GM19463 (cell line): ENCODE data around the gene ECE1.
"Not testable (repeated sequence)": the region's sequence is repeated elsewhere in the genome, so short reads cannot be mapped to it uniquely, and the experiment has no call there.

ENCODE experiments used
- ATAC-seq: cut with Tn5 transposase; IDR thresholded peaks from one replicate; pipeline ENCODE4 v1.9.1; 2021; ENCODE audit warnings: mild to moderate bottlenecking, moderate library complexity; ENCODE audit not compliant: unreplicated experiment

ECE1 gene

DNA sequence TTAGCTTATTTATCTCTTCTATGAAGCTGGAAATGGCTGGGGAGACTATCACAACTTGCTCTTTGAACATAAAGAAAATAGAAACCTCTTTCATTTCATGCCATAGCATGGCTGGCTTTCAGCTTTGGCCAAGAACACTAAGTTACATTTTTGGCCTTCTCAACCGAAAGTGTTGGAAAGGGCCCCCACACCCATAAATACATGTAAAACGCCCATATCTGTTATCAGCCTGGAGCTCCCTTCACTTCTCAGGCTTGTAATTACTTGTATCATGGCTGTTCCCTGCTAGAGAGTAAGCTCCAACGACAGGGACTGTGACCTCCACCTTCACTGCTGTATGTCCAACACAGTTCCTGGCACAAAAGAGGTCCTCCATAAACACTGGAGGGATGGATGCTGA lies 100.8 kb downstream of the ECE1 start:
- ATAC-seq = no peak

DNA sequence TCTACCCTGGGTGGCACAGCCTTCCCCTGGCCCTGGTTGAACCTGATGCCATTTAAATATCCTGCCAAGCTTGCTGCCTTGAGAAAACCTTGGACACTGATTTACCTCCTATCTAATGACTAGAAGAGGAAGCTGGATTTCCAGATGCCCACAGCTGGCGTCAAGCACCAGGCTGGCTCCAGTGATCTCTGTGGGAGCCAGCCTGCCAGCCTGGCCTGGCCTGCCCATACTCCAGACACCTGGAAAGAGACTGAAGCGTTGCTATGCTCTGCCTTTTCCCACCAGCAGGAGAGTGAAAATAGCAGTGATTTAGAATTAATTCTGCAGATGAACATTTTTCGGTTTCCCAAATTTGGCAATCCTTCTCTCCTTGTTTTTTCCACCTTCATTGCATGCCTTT lies 102.0 kb downstream of the ECE1 start:
- no peak for ATAC-seq

DNA sequence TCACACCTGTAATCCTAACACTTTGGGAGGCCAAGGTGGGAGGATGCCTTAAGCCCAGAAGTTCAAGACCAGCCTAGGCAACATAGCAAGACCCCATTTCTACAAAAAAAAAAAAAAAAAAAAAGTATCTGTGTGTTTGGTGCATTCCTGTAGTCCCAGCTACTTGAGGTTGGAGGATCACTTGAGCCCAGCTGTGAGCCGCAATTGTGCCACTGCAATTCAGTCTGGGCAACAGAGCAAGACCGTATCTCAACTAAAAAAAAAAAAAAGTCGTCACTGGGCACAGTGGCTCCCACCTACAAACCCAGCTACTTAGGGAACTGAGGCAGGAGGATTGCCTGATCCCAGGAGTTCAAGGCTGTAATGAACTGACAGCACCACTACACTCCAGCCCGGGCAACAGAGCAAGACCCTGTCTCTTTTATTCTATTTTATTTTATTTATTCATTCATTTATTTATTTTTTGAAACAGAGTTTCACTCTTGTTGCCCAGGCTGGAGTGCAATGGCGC lies 105.0 kb downstream of the ECE1 start:
- ATAC-seq = no peak

DNA sequence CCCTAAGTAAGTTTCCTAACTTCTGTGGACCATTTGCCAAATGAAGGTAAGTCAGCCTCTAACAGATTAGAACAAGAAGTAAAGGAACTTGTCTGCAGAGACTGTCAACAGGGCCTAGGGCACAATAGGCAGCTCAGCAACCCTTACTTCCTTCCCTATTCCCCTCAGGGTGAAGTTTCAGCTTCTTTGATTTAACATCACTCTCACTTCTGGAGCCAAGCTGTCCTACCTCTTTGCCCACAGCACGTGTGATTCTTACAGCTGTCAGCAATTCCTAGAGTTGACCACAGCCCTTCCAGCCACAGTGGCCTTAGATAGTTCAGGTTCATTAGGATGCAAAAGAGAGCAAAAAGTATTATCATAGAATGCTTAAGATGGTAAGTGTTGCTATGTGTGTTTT lies 106.0 kb downstream of the ECE1 start:
- no peak for ATAC-seq

DNA sequence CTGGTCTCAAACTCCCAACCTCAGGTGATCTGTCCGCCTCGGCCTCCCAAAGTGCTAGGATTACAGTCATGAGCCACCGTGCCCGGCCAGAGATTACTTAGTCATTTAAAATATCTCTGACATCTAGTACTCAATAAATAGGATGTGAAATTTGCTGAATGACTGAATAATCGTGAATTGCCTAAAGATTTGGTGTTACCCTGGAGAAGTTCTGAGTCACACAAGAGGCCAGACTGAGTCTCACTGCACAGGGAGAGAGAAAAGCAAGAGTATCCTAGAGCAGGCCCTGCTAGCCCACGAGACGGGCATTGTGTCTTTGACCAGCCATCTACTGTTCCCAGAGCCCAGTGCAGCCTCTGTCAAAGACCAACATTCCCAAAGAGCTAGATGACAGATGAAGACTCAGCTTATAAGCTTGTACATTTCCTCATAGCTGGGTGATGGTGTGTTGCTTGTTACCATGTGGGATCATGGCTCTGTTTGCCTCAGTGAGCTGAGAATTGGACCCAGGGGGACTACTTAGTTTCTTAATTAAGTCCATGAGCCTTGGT lies 108.0 kb downstream of the ECE1 start:
- ATAC-seq = no peak

DNA sequence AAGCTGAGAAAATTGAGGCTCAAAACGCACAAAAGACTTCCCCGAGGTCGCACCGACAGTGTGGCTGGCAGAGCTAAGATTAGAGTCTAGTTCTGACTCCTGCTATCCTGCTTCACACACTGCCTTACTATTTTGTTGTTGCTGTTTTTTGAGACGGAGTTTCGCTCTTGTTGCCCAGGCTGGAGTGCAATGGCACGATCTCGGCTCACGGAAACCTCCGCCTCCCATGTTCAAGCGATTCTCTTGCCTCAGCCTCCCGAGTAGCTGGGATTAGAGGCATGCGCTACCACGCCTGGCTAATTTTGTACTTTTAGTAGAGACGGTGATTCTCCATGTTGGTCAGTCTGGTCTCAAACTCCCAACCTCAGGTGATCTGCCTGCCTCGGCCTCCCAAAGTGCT lies 112.0 kb downstream of the ECE1 start:
- ATAC-seq = not testable (repeated sequence)

DNA sequence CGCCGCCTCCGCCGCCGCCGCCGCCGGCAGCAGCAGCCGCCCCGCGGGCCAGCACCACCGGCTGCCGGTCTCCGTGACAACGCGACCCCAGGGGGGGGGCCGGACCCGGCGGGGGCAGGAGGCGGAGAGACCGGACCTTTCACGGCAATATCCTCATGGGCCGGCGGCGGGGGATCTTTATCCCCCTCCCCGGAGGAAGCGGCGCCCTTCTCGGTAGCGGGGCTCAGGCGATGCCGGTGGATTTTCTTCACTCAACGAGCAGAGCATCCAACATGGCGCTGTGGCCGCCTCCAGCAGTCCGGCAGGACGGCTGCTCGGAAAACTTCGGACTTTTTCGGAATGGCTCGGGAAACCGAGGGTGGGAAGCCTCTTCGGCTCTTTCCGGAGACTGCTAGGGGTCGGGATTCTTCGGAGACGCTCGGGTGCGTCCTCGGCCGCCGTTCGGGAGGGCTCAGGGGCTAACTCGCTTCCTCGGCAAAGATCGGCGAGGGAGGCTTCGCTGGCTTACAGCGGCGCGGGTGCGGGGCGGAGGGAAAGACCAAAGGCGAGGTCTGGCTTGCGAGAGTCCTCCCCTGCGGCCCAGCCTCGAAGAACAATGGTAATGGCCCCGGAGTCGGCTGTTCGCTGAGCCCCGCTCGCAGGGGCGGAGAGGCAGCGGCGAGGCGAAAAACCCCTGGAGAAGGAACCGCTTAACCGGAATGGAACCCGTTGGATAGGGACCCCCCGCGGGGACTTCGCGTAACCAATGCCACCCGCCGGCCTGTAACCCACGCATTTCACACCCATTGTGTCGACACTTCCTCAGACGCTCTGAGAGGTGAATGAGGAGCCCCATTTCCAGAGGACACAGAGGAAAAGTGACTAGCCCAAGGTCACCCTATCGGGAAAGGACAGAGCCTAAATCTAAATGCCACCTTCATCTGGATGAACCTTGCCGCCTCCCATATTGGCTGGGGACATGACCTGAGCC lies 113.4 kb downstream of the ECE1 start, which contains the start of gene EIF4G3:
EIF4G3 (minus strand) TSS at position 312 of the 970 bp plus-strand sequence. CDS start 174,155 bp downstream, outside the sequence.
- ATAC-seq = peak; percentile 83

DNA sequence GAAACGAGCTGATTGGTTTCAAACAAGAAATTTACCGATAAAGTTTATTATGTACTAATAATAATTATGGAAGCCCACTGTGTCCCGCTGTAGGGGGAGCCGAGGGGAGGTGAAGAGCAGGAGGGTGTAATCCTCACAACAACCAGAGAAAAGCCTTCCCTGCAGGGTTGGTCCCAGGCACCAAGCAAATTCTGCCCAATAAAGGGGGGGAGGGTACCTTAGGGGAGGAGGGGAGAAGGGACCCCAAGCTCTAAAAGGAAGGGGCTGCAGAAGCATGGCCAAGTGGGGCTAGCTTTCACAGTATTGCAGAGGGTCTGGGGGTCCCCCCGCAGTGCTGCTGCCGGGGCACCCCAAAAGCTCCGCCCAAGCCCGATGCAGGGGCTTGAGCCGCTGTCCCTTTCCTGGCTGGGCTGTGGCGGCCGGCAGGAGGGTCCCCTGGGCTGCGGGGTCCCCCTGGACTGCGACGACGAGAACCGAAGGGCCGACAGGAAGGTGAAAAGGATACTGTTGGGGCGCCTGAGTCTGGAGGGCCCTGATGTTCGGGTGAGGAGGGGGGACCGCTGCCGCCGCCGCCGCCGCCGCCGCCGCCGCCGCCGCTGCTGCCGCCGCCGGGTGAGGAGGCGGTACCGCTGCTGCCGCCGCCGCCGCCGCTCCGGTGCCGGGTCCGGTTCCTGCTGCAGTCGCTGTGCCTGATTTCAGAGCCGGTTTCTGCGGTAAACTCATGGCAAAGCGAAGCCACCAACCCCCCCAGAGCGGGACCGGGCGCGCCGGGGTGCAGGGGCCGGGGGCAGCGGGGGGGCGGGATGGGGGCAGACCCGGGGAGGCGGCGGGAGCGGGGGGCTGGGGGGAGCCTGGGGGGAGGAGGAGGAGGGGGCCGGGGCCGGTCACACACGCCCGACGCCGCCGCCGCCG lies 114.3 kb downstream of the ECE1 start:
- no peak for ATAC-seq

DNA sequence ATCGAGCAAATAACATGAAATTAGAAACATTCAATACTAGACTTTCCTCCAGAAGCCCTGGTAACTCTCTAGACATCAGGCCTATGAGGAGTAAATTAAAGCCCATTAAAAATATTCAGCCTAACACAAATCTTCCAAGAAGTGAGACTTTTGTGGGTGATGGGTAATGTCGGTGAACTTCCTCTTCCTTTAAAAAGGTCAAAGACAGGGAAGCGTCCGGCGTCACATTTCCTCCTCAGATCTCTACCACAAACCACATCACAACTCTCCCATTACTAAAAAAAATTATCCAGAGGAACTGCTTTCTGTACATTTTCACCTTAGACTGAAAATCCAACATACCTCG lies 115.0 kb downstream of the ECE1 start:
- ATAC-seq = no peak

DNA sequence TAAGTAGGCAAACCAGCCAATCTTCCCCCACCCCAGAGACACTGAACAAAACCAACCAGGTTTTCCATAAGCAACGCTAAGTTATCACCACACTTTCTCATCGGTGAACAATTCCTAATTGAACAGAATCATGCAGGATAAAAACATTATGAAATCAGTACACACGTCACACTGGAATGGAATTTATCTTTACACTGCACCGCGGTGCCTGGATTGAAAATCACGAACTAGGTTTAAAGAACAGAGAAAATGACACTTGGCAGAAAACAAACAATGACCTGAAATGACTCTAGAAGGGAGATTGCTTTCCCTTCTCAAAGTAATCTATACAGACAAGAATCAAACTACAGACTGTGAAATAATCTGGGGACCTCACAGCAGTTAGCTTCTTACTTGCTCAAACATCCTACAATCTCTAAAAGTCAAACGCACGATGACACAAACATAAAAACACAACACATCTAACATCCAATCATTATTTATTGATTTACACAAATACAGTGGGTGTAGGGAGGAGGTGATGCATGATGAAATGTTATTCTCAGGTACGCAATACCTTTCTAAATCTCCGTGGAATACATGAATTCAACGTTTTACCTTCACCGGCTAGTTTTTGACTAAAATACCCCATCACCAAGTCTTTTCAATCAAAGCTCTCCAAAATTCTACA lies 115.5 kb downstream of the ECE1 start:
- ATAC-seq = no peak

DNA sequence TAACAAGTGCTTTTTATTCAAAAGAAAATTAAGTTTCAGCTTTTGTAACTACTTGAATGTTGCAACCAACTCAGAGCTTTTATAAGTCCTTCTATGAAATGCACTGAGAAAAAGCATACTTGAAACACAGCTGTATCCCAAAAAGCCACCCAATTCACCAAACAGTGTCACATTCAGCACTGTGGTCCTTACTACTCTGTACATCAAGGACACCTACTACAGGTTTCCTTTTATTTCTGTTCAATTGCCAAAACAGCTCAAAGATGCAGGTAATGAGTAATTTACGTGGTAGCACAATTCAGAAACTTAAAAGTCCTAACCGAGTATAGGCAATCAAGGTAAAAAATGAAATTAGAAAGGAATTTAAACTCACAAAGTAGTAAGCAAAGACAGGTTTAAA lies 116.0 kb downstream of the ECE1 start:
- ATAC-seq = no peak

DNA sequence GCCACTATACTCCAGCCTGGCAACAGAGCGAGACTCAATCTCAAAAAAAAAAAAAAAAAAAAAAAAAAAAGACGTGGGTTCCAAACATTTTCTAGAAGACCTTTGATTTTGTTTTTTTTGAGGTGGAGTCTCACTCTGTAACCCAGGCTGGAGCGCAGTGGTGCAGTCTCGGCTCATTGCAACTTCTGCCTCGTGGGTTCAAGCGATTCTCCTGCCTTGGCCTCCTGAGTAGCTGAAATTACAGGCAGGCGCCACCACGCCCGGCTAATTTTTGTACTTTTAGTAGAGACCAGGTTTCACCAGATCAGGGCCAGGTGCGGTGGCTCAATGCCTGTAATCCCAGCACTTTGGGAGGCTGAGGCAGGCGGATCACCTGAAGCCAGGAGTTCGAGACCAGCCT lies 117.2 kb downstream of the ECE1 start:
- not testable (repeated sequence) for ATAC-seq

DNA sequence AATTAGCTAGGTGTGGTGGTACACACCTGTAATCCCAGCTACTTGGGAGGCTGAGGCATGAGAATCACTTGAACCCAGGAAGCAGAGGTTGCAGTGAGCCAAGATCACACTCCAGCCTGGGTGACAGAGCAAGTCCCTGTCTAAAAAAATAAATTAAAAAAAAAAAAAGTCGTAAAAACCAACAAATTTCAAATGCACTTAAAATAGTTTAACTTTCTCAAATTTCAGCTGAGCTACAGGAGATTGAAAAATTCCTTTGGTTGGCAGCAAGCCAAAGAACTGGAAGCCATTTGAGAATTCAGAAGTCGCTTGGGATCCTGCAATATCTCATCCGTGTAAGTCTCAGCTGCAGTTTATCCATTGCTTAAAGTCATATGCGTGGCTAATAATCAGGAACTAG lies 119.4 kb downstream of the ECE1 start:
- ATAC-seq = not testable (repeated sequence)

DNA sequence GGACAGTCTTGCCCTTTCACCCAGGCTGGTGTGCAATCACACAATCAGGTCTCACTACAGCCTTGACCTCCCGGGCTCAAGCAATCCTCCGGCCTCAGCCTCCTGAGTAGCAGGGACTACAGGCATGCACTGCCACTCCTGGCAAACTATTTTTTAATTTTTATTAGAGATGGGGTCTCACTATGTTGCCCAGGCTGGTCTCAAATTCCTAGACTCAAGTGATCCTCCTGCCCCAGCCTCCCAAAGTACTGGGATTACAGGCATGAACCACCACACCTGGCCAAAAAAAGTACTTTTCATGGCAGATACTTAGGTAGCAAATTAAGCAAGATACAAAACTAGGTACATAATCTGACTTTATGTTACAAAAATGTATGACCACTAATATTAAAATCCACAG lies 121.8 kb downstream of the ECE1 start:
- ATAC-seq = no peak
